Pancreas (tissue), 10 donors: ENCODE results near the gene IL17RA. TPM values are rescaled to one million over a fixed set of nuclear protein-coding genes. Genes with fewer than 3 reads are reported as not detected.
A peak's percentile ranks its signal among the peaks of the same experiment; 100 is the strongest.
"Not testable (repeated sequence)": the region's sequence is repeated elsewhere in the genome, so short reads cannot be mapped to it uniquely, and the experiment has no call there.

Experiments
- ATAC-seq, 4 donors: fragments of 200-7000 bp; cut with Tn5 transposase; one replicate each; pipeline versions ENCODE4 v1.8.0 to v1.9.1; 2020; ENCODE audit warnings: mild to moderate bottlenecking in 4 of 4, moderate library complexity in 4 of 4
- DNase-seq, 6 donors: peaks; one replicate each; pipeline ENCODE4 v3.0.0-alpha.2; 2020
- FAIRE-seq: peaks from 2 replicates; lab custom pipeline; 2012; peaks lifted over from hg19 to GRCh38; lab: Jason Lieb, UNC
- H3K27ac ChIP-seq, 4 donors: fragments of 200-600 bp; sonication (generic); 1 replicate in 3 of 4; 2 replicates in 1 of 4; pipeline versions ENCODE4 v1.5.0 to v1.8.0; 2020
- H3K27me3 ChIP-seq, 4 donors: fragments of 200-600 bp; one replicate each; pipeline ENCODE4 v1.8.0; 2021
- H3K36me3 ChIP-seq, 3 donors: fragments of 200-600 bp; sonication (generic) in 1 of 3; one replicate each; pipeline versions ENCODE4 v1.5.0 to v1.8.0; 2020 to 2021
- H3K4me1 ChIP-seq, 3 donors: fragments of 200-600 bp; one replicate each; pipeline ENCODE4 v1.8.0; 2021
- H3K4me3 ChIP-seq, 4 donors: fragments of 200-600 bp; sonication (generic) in 2 of 4; one replicate each; pipeline versions ENCODE4 v1.5.0 to v1.8.0; 2020 to 2021
- H3K9me3 ChIP-seq, 4 donors: fragments of 200-600 bp; one replicate each; pipeline ENCODE4 v1.8.0; 2021
- WGBS, 2 donors: extraction: QIAGEN DNeasy Blood & Tissue Kit; methylation state at CpG; one replicate each; pipeline ENCODE4 v1.1.7; 2013; 5-methylcytosine and 5-hydroxymethylcytosine counted together
- intact Hi-C, 3 donors: fragments of 100-400 bp; cut with DNase I; formaldehyde crosslinking; loops; one replicate each; pipeline versions ENCODE4 v1.11.1 to v1.14.2; 2022
- polyA plus RNA-seq, 2 donors: library from polyadenylated mRNA; stranded (reverse); fragments of 200-250 nt; gene quantifications; one replicate each; pipeline ENCODE4 v1.2.3, GENCODE V29; 2013
- total RNA-seq, 6 donors: library from RNA; stranded (reverse); fragmentation: NEBNext Ultra II Directional in 4 of 6; extraction: Animal tissue kit (Norgen Biotek cat#: 25700) in 4 of 6; gene quantifications; one replicate each; pipeline versions ENCODE4 v1.2.1 to v1.2.4, GENCODE V29; 2021 to 2023
- TF ChIP-seq, protein P1 (sequence below), 4 donors: fragments of 200-600 bp; sonication (generic) in 3 of 4; IDR thresholded peaks; one replicate each; pipeline versions ENCODE4 v1.5.0 to v1.8.0; 2021; ENCODE audit warnings: antibody characterized with exemption in 4 of 4
- donor health status: healthy with polysubstance abuse.
- donor health status: DM: no; HTN: no; CAD: no; lungs with moderate emphysema.
- donor health status: DM: no; HTN: no; CAD: no.
- donor health status: control.
- donor health status: control.
- donor health status: Bipolar disorder and iron deficiency.
- donor health status: DM: yes; HTN: yes; CAD: no.
- donor health status: DM: no; HTN: no; CAD: no.
- donor health status: DM: no; HTN: no; CAD: no.
- donor health status: DM: yes; HTN: yes; CAD: no.

IL17RA gene
- total and polyA plus RNA-seq, 8 donors: 3.8 to 17.0 (median 8.1) TPM

DNA sequence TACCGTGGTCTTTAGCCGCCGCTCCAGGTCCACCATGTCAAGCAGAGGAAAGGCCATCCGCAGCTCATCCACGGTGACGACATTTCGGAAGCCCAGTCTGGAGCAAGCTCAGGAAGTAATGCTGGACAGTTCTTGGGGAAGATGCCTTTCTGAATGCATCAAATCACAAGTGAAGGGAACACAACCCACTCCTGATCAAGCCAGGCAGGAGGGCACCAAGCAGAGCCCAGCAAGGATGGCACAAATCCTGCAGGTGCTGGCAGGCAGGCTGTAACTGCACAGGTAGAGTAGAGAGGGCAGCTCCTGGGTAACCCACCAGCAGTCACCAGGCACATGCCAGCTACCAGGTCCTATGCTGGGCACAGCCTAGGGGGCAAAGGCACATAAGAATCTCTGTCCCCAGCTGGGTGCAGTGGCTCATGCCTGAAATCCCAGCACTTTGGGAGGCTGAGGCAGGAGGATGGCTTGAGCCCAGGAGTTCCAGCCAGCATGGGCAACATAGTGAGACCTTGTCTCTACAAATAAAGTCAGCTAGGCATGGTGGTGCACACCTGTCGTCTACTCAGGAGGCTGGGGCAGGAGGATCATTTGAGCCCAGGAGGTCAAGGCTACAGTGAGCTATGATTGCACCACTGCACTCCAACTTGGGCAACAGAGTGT is 60.4 kb downstream of the IL17RA start:
- DNase-seq (no peak), FAIRE-seq (no peak), ATAC-seq (no peak)
- H3K4me1 ChIP-seq: peaks cover 0 to under 1% (median 0%) of the 10 kb centered on the region in 3 donors
- H3K36me3 ChIP-seq: peaks cover 0 to 35% (median 7%) of the 10 kb centered on the region in 3 donors
- H3K27ac ChIP-seq: no peak overlapping the region
- no peaks in the 10 kb centered on the region for H3K9me3 ChIP-seq
- H3K27me3 ChIP-seq: no peaks in the 10 kb centered on the region
- TF ChIP-seq, protein P1, sequence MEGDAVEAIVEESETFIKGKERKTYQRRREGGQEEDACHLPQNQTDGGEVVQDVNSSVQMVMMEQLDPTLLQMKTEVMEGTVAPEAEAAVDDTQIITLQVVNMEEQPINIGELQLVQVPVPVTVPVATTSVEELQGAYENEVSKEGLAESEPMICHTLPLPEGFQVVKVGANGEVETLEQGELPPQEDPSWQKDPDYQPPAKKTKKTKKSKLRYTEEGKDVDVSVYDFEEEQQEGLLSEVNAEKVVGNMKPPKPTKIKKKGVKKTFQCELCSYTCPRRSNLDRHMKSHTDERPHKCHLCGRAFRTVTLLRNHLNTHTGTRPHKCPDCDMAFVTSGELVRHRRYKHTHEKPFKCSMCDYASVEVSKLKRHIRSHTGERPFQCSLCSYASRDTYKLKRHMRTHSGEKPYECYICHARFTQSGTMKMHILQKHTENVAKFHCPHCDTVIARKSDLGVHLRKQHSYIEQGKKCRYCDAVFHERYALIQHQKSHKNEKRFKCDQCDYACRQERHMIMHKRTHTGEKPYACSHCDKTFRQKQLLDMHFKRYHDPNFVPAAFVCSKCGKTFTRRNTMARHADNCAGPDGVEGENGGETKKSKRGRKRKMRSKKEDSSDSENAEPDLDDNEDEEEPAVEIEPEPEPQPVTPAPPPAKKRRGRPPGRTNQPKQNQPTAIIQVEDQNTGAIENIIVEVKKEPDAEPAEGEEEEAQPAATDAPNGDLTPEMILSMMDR (IDR thresholded peaks at IDR 0.05): no peak
- intact Hi-C loops: no loop called here
- no peak overlapping the region for H3K4me3 ChIP-seq
- WGBS, 2 donors: 86 to 91% methylated on average over 8 of the region's 8 CpGs

DNA sequence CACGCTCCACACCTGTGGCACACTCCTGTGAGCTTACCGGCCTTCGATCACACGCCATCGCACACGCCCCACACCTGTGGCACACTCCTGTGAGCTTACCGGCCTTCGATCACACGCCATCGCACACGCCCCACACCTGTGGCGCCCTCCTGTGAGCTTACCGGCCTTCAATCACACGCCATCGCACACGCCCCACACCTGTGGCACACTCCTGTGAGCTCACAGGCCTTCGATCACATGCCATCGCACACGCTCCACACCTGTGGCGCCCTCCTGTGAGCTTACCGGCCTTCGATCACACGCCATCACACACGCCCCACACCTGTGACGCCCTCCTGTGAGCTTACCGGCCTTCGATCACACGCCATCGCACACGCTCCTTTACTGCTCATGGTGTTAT is 62.7 kb downstream of the IL17RA start:
- not testable (repeated sequence) for ATAC-seq

DNA sequence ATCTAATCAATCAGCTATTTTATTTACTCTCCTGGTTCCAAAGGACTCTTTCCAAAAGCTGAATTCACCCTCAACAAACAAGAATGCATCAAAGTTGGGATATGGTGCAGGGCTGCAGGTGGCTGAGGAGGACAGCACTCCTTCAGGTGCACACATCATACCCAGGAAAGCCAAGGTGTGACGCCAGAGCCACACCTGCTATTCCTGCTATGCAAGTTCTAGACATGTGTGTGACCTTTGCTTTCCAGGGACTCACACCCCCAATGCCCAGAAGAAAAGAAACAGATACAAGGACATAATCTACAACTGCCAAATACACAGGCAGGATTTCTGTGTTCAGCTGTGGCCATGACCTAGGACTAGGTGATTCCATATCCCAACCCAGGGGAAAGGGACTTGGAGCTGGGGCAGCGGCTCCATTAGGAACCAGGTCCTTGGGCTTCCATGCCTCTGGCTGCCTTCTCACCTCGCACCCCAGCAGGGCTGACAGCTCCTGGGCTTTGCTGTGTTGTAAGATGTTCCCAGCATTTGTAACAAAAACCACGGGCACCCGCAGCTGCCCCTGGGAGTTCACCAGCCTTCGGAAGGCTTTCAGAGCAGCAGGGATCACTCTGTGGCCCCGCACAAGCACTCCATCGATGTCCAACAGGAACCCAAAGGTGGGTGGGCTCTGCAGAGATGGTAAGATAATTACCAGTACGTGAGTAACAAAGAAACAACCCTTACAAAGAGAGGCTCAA is 64.4 kb downstream of the IL17RA start:
- no peak for FAIRE-seq

More for the DNA sequence above, 62.7 kb downstream of the IL17RA start:
- intact Hi-C loops, H3K27me3 ChIP-seq, H3K4me3 ChIP-seq, H3K9me3 ChIP-seq, FAIRE-seq, DNase-seq, H3K27ac ChIP-seq: not testable (repeated sequence)
- Histone ChIP-seq H3K36me3 (peaks cover 0 to 15% (median 0%) of the 10 kb centered on the region in 3 donors), H3K4me1 (peaks cover 4 to 12% (median 8%) of the 10 kb centered on the region in 3 donors)
- 97% methylated on average over 30 of the region's 30 CpGs for WGBS, 2 donors

DNA sequence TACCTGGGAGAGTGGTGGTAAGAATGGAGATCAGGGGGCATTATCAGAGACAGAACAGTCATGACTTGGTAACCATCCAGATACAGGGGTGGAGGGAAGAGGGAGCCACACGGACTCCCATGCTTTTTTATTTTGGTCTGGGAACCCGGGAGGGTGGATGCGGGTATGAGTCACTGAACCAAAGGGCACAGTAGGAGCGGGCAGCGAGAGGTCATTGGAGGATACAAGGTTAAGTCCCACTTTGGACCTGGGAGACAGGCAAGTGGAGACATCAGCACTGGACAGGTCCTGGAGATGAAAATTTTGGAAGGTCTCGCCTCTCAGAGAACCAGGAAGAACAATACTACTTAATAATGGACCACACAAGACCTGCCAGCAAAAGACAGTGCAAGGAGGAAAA is 67.5 kb downstream of the IL17RA start:
- no peak for FAIRE-seq

More for the DNA sequence above, 64.4 kb downstream of the IL17RA start:
- DNase-seq: no peak
- Histone ChIP-seq H3K27ac (no peak overlapping the region), H3K36me3 (no peaks in the 10 kb centered on the region), H3K4me3 (no peak overlapping the region), H3K9me3 (no peaks in the 10 kb centered on the region), H3K4me1 (peaks cover 8 to 20% (median 12%) of the 10 kb centered on the region in 3 donors), H3K27me3 (no peaks in the 10 kb centered on the region)
- TF ChIP-seq, protein P1 (IDR thresholded peaks at IDR 0.05): no peak
- ATAC-seq: peak in 2 of 4 donors; percentile 25 to 53
- intact Hi-C loops: no loop called here
- WGBS, 2 donors: 77 to 78% methylated on average over 9 of the region's 9 CpGs

DNA sequence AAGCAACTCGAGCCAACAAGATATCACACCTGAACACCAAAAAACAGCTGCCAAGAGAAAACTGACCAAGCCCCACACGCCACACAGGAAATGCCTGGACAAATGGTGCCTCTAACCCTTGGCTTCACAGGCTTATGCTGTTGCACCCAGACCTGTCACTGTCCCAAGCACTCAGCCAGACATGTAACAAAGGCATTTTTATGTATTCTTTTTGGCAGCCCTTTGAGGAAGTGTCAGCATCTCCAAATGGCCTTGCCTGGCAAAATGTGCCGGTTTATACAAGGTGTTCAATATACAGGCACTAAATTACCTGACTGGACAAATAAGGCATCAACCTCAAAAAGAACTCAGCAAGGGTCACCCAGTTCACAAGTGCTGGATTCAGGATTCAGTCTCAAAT is 68.2 kb downstream of the IL17RA start:
- whole genome bisulfite sequencing, 2 donors: 30 to 37% methylated on average over 3 of the region's 3 CpGs
- Histone ChIP-seq H3K27ac (peak overlapping the region in 2 of 4 donors; percentile 30 to 67), H3K36me3 (no peaks in the 10 kb centered on the region), H3K4me3 (no peak overlapping the region), H3K4me1 (peaks cover 13 to 21% (median 20%) of the 10 kb centered on the region in 3 donors), H3K27me3 (no peaks in the 10 kb centered on the region), H3K9me3 (no peaks in the 10 kb centered on the region)
- TF ChIP-seq, protein P1 (IDR thresholded peaks at IDR 0.05): no peak
- peak; percentile 27 to 78 (median 70) for ATAC-seq
- intact Hi-C loops: no loop called here
- DNase-seq: peak in 1 of 6 donors; percentile 31
- no peak for FAIRE-seq

More for the DNA sequence above, 67.5 kb downstream of the IL17RA start:
- H3K4me3 ChIP-seq: no peak overlapping the region
- H3K27ac ChIP-seq: peak overlapping the region in 2 of 4 donors; percentile 30 to 67
- intact Hi-C loops: no loop called here
- 80 to 82% methylated on average over 6 of the region's 6 CpGs for WGBS, 2 donors
- H3K9me3 ChIP-seq: no peaks in the 10 kb centered on the region
- no peaks in the 10 kb centered on the region for H3K36me3 ChIP-seq
- ATAC-seq (peak in 2 of 4 donors; percentile 3 to 22), DNase-seq (no peak)
- H3K4me1 ChIP-seq: peaks cover 10 to 20% (median 15%) of the 10 kb centered on the region in 3 donors
- H3K27me3 ChIP-seq: no peaks in the 10 kb centered on the region
- TF ChIP-seq, protein P1 (IDR thresholded peaks at IDR 0.05): no peak
